Testis (tissue), 3 donors: Measurements from ENCODE around the gene NLE1. TPM values are rescaled to one million over a fixed set of nuclear protein-coding genes. Genes with fewer than 3 reads are reported as not detected.

Source experiments
- DNase-seq: peaks from one replicate; pipeline ENCODE4 v3.0.0-alpha.2; 2019
- H3K27ac ChIP-seq, 2 donors: fragments of 200-600 bp; sonication (generic); one replicate each; pipeline ENCODE4 v1.5.1; 2019
- H3K27me3 ChIP-seq: fragments of 200-600 bp; sonication (generic); one replicate; pipeline ENCODE4 v1.5.1; 2019
- H3K36me3 ChIP-seq: fragments of 200-600 bp; sonication (generic); one replicate; pipeline ENCODE4 v1.5.1; 2017; ENCODE audit warnings: low read depth; ENCODE audit errors: missing control alignments
- H3K4me1 ChIP-seq: fragments of 200-600 bp; sonication (generic); one replicate; pipeline ENCODE4 v1.5.1; 2019
- H3K4me3 ChIP-seq, 2 donors: fragments of 200-600 bp; sonication (generic); one replicate each; pipeline ENCODE4 v1.5.1; 2017 to 2019
- H3K9me3 ChIP-seq: fragments of 200-600 bp; sonication (generic); one replicate; pipeline ENCODE4 v1.5.1; 2017
- POLR2A ChIP-seq: fragments of 450-650 bp; IDR thresholded peaks from one replicate; pipeline ENCODE4 v1.6.1; 2017; ENCODE audit warnings: antibody characterized with exemption, mild to moderate bottlenecking, moderate library complexity
- WGBS, 2 donors: methylation state at CpG; one replicate each; pipeline ENCODE4 v1.1.5; 2018; 5-methylcytosine and 5-hydroxymethylcytosine counted together
- intact Hi-C: fragments of 100-400 bp; cut with DNase I; formaldehyde crosslinking; loops from one replicate; pipeline ENCODE4 v1.15.1; 2023; ENCODE audit warnings: low total_unique reads
- polyA plus RNA-seq: library from polyadenylated mRNA; stranded (reverse); fragments of 350-450 nt; fragmentation: Illumina TruSeq; extraction: RNeasy Lipid Tissue Mini Kit (QIAGEN cat#74804); gene quantifications from one replicate; pipeline ENCODE4 v1.2.3, GENCODE V29; 2014; ENCODE audit warnings: low read depth, low replicate concordance; ENCODE audit not compliant: insufficient read depth
- small RNA-seq, 2 donors: library from RNA; depleted of rRNA; stranded (forward); fragments of <200 nt; gene quantifications; one replicate each; pipeline ENCODE3, GENCODE V24; 2016
- total RNA-seq, 2 donors: library from RNA; depleted of rRNA; stranded (reverse); fragments of >200 nt; gene quantifications; one replicate each; pipeline ENCODE4 v1.2.3, GENCODE V29; 2016
- TF ChIP-seq, protein P1 (sequence below), 3 experiments: fragments of 450-650 bp in 2 of 3; fragments of 200-600 bp in 1 of 3; sonication (generic) in 1 of 3; IDR thresholded peaks; one replicate each; pipeline ENCODE4 v1.5.1; 2016 to 2019; ENCODE audit warnings: antibody characterized with exemption in 3 of 3, mild to moderate bottlenecking in 2 of 3, moderate library complexity in 1 of 3

The NLE1 gene
- total and polyA plus RNA-seq, 3 donors from 2014 or later, result 12.8 to 15.4 (median 14.6) TPM

DNA sequence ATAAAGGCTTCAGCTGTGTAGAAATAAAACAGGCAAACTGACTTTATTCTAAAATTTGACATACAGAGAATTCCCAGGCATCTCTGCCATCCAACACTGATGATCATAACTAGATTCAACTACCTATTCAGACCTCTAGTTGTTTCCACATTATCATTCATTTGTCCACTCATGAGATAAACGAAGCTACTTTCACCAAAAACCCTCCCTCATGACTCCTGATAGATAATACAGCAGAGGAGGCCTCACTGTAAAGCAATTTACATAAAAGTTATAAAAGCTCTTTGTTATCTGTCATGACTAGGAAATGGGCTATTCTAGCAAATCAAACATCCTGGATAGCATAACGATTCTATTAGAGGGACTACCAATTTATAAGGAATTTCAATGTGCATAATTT is 59.0 kb downstream of the NLE1 start:
- Histone ChIP-seq H3K4me3 (no peak overlapping the region), H3K36me3 (no peaks in the 10 kb centered on the region), H3K27ac (no peak overlapping the region), H3K4me1 (peaks cover 18% of the 10 kb centered on the region), H3K27me3 (no peaks in the 10 kb centered on the region), H3K9me3 (no peaks in the 10 kb centered on the region)
- no peak for TF ChIP-seq POLR2A
- WGBS, 2 donors, result 65 to 85% methylated on average over 2 of the region's 2 CpGs
- DNase-seq, result no peak
- intact Hi-C loops, result no loop called here

DNA sequence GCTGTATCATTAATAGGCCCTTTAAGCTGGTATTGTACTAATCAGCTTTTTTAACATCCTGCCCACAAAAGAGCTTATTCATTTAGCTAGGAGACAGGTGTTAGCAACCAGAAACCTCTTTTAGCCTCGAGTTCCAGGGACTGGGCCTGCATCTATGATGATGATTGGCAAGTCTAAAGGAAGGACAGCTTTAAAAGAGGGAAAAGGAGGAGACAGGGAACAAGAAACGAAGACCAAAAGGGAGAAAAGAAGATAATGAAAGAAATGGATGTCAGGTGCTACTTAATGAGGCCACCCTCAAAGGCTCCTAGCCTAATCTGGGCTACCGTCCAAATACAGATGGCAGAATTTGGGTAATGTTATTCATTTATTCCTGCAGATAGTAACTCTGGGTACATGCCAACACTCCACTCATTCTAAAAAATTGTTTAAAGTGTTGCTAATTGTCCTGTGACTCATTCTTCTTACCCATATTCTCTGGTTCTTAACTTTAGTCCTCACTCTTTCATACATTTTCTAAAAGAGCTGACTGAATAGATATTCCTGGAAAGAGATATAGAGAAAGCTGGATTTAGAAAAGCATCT is 59.9 kb downstream of the NLE1 start:
- H3K4me3 ChIP-seq, result no peak overlapping the region
- intact Hi-C loops, result no loop called here
- peaks cover 13% of the 10 kb centered on the region for H3K4me1 ChIP-seq
- H3K36me3 ChIP-seq, result no peaks in the 10 kb centered on the region
- TF ChIP-seq POLR2A, result no peak
- TF ChIP-seq, protein P1, sequence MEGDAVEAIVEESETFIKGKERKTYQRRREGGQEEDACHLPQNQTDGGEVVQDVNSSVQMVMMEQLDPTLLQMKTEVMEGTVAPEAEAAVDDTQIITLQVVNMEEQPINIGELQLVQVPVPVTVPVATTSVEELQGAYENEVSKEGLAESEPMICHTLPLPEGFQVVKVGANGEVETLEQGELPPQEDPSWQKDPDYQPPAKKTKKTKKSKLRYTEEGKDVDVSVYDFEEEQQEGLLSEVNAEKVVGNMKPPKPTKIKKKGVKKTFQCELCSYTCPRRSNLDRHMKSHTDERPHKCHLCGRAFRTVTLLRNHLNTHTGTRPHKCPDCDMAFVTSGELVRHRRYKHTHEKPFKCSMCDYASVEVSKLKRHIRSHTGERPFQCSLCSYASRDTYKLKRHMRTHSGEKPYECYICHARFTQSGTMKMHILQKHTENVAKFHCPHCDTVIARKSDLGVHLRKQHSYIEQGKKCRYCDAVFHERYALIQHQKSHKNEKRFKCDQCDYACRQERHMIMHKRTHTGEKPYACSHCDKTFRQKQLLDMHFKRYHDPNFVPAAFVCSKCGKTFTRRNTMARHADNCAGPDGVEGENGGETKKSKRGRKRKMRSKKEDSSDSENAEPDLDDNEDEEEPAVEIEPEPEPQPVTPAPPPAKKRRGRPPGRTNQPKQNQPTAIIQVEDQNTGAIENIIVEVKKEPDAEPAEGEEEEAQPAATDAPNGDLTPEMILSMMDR (IDR thresholded peaks at IDR 0.05), result no peak
- H3K27me3 ChIP-seq, result no peaks in the 10 kb centered on the region
- WGBS, 2 donors, result 65 to 69% methylated on average over 3 of the region's 3 CpGs
- H3K27ac ChIP-seq, result peak overlapping the region in 1 of 2 donors; percentile 52
- H3K9me3 ChIP-seq, result no peaks in the 10 kb centered on the region
- DNase-seq, result peak; percentile 36

DNA sequence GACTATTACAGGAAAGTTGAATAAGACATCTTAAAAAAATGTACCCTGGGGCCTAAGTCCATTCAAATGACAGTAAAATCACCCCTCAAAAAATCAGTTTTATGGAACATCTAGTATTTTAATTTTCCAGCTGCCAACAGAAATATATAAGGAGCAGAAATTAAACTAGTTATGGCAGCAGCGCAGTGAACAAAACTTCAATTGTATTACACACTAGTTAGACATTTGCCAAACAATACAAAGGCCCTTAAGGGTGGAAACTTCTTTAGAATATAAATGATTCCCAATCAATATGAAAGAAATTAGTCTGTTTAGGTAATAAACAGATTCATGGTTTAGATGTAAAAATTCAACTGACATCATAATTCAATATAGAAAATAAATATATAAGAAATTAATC is 60.5 kb downstream of the NLE1 start:
- Histone ChIP-seq H3K4me1 (peaks cover 13% of the 10 kb centered on the region), H3K4me3 (no peak overlapping the region), H3K27me3 (no peaks in the 10 kb centered on the region), H3K27ac (peak overlapping the region in 1 of 2 donors; percentile 52), H3K36me3 (no peaks in the 10 kb centered on the region), H3K9me3 (no peaks in the 10 kb centered on the region)
- no peak for DNase-seq
- TF ChIP-seq, protein P1 (IDR thresholded peaks at IDR 0.05), result no peak
- no peak for TF ChIP-seq POLR2A
- WGBS, 2 donors, result 89% methylated on average over 1 of the region's 1 CpG
- intact Hi-C loops, result no loop called here

DNA sequence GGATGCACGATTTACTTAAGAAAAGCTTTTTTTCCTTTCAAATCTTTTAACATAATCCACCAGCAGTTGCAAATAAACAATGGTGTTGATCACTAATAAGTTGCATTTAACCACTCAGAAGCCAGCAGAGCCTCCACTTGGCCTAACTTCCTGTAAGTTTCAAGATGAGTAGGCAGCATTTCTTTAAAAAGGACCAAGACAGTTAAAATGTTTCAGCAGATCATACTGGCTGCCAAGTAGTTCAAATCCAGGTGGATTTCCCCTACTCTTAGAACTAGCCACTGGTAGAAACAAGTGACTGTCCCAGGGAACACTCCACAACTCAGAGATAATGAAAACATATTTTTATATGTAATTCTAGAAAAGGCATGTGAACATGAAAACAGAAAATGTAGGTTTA is 61.6 kb downstream of the NLE1 start:
- DNase-seq, result no peak
- Histone ChIP-seq H3K4me3 (no peak overlapping the region), H3K9me3 (no peaks in the 10 kb centered on the region), H3K4me1 (peaks cover 13% of the 10 kb centered on the region), H3K27me3 (no peaks in the 10 kb centered on the region), H3K27ac (no peak overlapping the region), H3K36me3 (no peaks in the 10 kb centered on the region)
- WGBS, 2 donors, result 40 to 44% methylated on average over 1 of the region's 1 CpG
- intact Hi-C loops, result no loop called here
- TF ChIP-seq POLR2A, result no peak
- TF ChIP-seq, protein P1 (IDR thresholded peaks at IDR 0.05), result no peak

DNA sequence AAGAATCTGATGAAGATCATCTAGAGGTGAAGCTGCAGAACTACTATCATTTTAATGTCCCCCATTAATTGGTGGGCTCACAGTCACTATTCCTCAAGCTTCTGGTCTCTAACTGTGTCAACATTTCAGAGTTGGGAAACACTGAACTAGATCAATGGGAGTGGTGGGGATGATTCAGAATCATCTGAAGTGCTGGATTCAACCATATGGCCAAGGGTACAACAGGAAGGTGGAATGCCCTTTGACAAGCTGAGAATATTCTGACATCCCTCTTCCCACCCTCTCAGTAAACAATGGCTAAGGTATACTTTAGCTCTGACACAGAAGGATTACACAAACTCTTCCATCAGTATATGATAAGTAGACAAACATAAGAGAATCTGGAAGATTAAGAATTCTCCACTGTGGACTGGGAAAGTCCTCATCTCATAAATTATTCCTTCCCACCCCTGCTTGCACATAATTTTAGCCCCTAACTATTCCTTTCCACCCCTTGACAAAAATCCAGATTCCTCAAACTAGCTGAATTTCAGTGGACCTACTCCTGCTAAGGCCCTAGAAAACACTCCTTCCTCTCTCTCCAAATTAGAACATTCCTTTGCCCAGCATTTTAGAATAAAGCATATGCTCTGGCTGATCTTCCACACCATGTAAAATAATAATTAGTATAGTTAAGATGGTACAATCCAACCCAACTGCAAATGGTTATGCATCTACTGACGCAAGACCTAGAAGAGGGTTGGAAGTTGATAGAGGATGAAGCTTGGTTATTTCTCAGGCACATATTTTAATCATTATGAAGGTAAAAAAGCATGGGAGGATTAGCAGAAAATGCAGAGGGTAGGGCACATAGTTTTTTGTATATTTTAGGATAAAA is 62.3 kb downstream of the NLE1 start:
- TF ChIP-seq, protein P1 (IDR thresholded peaks at IDR 0.05), result no peak
- TF ChIP-seq POLR2A, result no peak
- no peak for DNase-seq
- Histone ChIP-seq H3K27ac (no peak overlapping the region), H3K4me1 (peaks cover 13% of the 10 kb centered on the region), H3K27me3 (no peaks in the 10 kb centered on the region), H3K36me3 (no peaks in the 10 kb centered on the region), H3K4me3 (no peak overlapping the region), H3K9me3 (no peaks in the 10 kb centered on the region)
- intact Hi-C loops, result no loop called here
- 94 to 96% methylated on average over 1 of the region's 1 CpG for WGBS, 2 donors

Small RNA genes within 50 kb of the gene (small RNA-seq; reads per million reads assigned to genes)
- 0 reads per million in 2 donors for gene RNU6-840P

Other genes with a start within 250 kb of the NLE1 start
- gene CCT6B, start 180.8 kb downstream of the NLE1 start, total RNA-seq, result 10 to 100 TPM; 46.8 to 56.5 TPM
- 226 TPM for gene CCT6B, start 180.8 kb downstream of the NLE1 start, polyA plus RNA-seq
- 10 to 100 TPM; 20.2 to 21.6 TPM for gene ZNF830, start 180.8 kb downstream of the NLE1 start, total RNA-seq
- gene ZNF830, start 180.8 kb downstream of the NLE1 start, polyA plus RNA-seq, result 20.6 TPM
- 10 to 100 TPM; 66.7 to 70.9 TPM for gene LIG3, start 161.8 kb downstream of the NLE1 start, total RNA-seq
- gene LIG3, start 161.8 kb downstream of the NLE1 start, polyA plus RNA-seq, result 54.4 TPM
- 10 to 100 TPM; 42.0 to 46.3 TPM for gene RFFL, start 78.6 kb downstream of the NLE1 start, total RNA-seq
- 68.6 TPM for gene RFFL, start 78.6 kb downstream of the NLE1 start, polyA plus RNA-seq
- 10 to 100 TPM; 16.8 to 18.4 TPM for gene RAD51D, start 22.4 kb downstream of the NLE1 start, total RNA-seq
- 24.3 TPM for gene RAD51D, start 22.4 kb downstream of the NLE1 start, polyA plus RNA-seq
- gene FNDC8, start 20.7 kb downstream of the NLE1 start, total RNA-seq, result 100 to 1,000 TPM in 1 of 2 donors, 10 to 100 TPM in 1; 39.0 to 120 TPM
- gene FNDC8, start 20.7 kb downstream of the NLE1 start, polyA plus RNA-seq, result 138 TPM
- 1 to 10 TPM in 1 of 2 donors, under 1 TPM in 1; 0.68 to 1.1 TPM for gene UNC45B, start 5.5 kb upstream of the NLE1 start, total RNA-seq
- 2.2 TPM for gene UNC45B, start 5.5 kb upstream of the NLE1 start, polyA plus RNA-seq
- gene SLC35G3, start 52.1 kb upstream of the NLE1 start, total RNA-seq, result 1 to 10 TPM in 1 of 2 donors, under 1 TPM in 1; 0.99 to 4.1 TPM
- 2.7 TPM for gene SLC35G3, start 52.1 kb upstream of the NLE1 start, polyA plus RNA-seq
- 1 to 10 TPM; 5.9 to 6.1 TPM for gene SLFN5, start 100.8 kb upstream of the NLE1 start, total RNA-seq
- 2.4 TPM for gene SLFN5, start 100.8 kb upstream of the NLE1 start, polyA plus RNA-seq
- 1 to 10 TPM; 5.5 to 6.4 TPM for gene SLFN11, start 231.3 kb upstream of the NLE1 start, total RNA-seq
- 9.3 TPM for gene SLFN11, start 231.3 kb upstream of the NLE1 start, polyA plus RNA-seq